ENCODE data around the gene TOM1L1.

GRCh38 chr17:54945671-54946070, 45.0 kb downstream of the TOM1L1 start:
- TF ChIP-seq BCL6B (tag by site-specific recombination; IDR thresholded peaks at IDR 0.05) (no peak), ATF2 (tag by site-specific recombination; IDR thresholded peaks at IDR 0.05; ENCODE audit: low read depth) (no peak), PRDM10 (tag by site-specific recombination; IDR thresholded peaks at IDR 0.05) (no peak)
